Esophagus squamous epithelium (tissue), 4 donors: ENCODE data around the gene TNPO1.

ENCODE experiments used
- POLR2A ChIP-seq, 4 donors: fragments of 450-650 bp; IDR thresholded peaks; one replicate each; pipeline ENCODE4 v1.6.1; 2017; ENCODE audit warnings: antibody characterized with exemption in 4 of 4, mild to moderate bottlenecking in 4 of 4, moderate library complexity in 3 of 4
- TF ChIP-seq, protein P1 (sequence below), 6 experiments: fragments of 450-650 bp in 4 of 6; fragments of 200-600 bp in 2 of 6; sonication (generic) in 2 of 6; IDR thresholded peaks; one replicate each; pipeline ENCODE4 v1.5.1; 2016 to 2019; ENCODE audit warnings: antibody characterized with exemption in 6 of 6, mild to moderate bottlenecking in 4 of 6, moderate library complexity in 4 of 6

GRCh38 chr5:72848474-72849428 is 32.3 kb downstream of the TNPO1 start:
- no peak for TF ChIP-seq POLR2A (IDR thresholded peaks at IDR 0.05)
- TF ChIP-seq, protein P1, sequence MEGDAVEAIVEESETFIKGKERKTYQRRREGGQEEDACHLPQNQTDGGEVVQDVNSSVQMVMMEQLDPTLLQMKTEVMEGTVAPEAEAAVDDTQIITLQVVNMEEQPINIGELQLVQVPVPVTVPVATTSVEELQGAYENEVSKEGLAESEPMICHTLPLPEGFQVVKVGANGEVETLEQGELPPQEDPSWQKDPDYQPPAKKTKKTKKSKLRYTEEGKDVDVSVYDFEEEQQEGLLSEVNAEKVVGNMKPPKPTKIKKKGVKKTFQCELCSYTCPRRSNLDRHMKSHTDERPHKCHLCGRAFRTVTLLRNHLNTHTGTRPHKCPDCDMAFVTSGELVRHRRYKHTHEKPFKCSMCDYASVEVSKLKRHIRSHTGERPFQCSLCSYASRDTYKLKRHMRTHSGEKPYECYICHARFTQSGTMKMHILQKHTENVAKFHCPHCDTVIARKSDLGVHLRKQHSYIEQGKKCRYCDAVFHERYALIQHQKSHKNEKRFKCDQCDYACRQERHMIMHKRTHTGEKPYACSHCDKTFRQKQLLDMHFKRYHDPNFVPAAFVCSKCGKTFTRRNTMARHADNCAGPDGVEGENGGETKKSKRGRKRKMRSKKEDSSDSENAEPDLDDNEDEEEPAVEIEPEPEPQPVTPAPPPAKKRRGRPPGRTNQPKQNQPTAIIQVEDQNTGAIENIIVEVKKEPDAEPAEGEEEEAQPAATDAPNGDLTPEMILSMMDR (IDR thresholded peaks at IDR 0.05): no peak
